ENCODE data around the gene EZR. TPM values are rescaled to one million over a fixed set of nuclear protein-coding genes. Genes with fewer than 3 reads are reported as not detected.

EZR gene
- total RNA-seq, 1 experiment from 2014 or later = 375 TPM

GRCh38 chr6:158773581-158774449 lies 45.4 kb downstream of the EZR start:
- Histone ChIP-seq H3T11ph (ENCODE audit: low read length) (no peak overlapping the region), H3K14ac (ENCODE audit: insufficient read depth, low read length) (no peak overlapping the region), H3K9ac (ENCODE audit: extremely low read depth, insufficient read length, low read length) (no peak overlapping the region), H2BK15ac (ENCODE audit: low read depth, low read length) (no peak overlapping the region), H2BK12ac (ENCODE audit: insufficient read length, low read depth, low read length) (no peak overlapping the region), H3K4me2 (ENCODE audit: insufficient read depth, insufficient read length, low read length) (no peak overlapping the region), H3K4ac (ENCODE audit: low read depth, low read length) (no peak overlapping the region), H3K56ac (ENCODE audit: insufficient read length, low read depth, low read length) (no peak overlapping the region), H2BK120ac (ENCODE audit: low read depth, low read length, poor library complexity, severe bottlenecking) (no peak overlapping the region), H3K27ac (ENCODE audit: insufficient read length, low read depth, low read length) (no peak overlapping the region), H2BK20ac (ENCODE audit: low read depth, low read length, poor library complexity, severe bottlenecking) (no peak overlapping the region), H3K18ac (ENCODE audit: insufficient read length, low read depth, low read length) (no peak overlapping the region), H3K79me2 (ENCODE audit: insufficient read depth, low read length) (no peaks in the 10 kb centered on the region), H3K23me2 (ENCODE audit: insufficient read length, low read depth, low read length, poor library complexity, severe bottlenecking) (no peaks in the 10 kb centered on the region), H3K79me1 (ENCODE audit: insufficient read depth, low read depth, low read length, poor library complexity, severe bottlenecking) (peaks cover 3% of the 10 kb centered on the region), H4K91ac (ENCODE audit: insufficient read length, low read depth, low read length) (no peak overlapping the region), H3K9me3 (ENCODE audit: control insufficient read depth, low read depth, low read length) (no peaks in the 10 kb centered on the region), H2AFZ (ENCODE audit: low read length) (no peak overlapping the region), H4K20me1 (ENCODE audit: control insufficient read depth, insufficient read depth, insufficient read length) (no peaks in the 10 kb centered on the region), H3K27me3 (ENCODE audit: insufficient read depth, low read length) (no peaks in the 10 kb centered on the region), H4K8ac (replicated peaks; ENCODE audit: insufficient read length, low read depth, low read length) (no peak overlapping the region), H4K5ac (ENCODE audit: insufficient read length, low read depth, low read length) (no peak overlapping the region), H3K23ac (ENCODE audit: insufficient read length, low read depth, low read length) (no peak overlapping the region), H2BK5ac (ENCODE audit: insufficient read length, low read length) (no peak overlapping the region), H2AK5ac (ENCODE audit: insufficient read length, low read length) (no peak overlapping the region), H3K4me1 (ENCODE audit: insufficient read depth, low read length) (no peaks in the 10 kb centered on the region)
- TF ChIP-seq, protein P1, sequence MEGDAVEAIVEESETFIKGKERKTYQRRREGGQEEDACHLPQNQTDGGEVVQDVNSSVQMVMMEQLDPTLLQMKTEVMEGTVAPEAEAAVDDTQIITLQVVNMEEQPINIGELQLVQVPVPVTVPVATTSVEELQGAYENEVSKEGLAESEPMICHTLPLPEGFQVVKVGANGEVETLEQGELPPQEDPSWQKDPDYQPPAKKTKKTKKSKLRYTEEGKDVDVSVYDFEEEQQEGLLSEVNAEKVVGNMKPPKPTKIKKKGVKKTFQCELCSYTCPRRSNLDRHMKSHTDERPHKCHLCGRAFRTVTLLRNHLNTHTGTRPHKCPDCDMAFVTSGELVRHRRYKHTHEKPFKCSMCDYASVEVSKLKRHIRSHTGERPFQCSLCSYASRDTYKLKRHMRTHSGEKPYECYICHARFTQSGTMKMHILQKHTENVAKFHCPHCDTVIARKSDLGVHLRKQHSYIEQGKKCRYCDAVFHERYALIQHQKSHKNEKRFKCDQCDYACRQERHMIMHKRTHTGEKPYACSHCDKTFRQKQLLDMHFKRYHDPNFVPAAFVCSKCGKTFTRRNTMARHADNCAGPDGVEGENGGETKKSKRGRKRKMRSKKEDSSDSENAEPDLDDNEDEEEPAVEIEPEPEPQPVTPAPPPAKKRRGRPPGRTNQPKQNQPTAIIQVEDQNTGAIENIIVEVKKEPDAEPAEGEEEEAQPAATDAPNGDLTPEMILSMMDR (conservative IDR thresholded peaks at IDR 0.05) = no peak
- Mint-ChIP-seq H3K9me3 (no peaks in the 10 kb centered on the region), H3K27ac (peak overlapping the region; percentile 42 to 91 (median 90); a peak in 5 of 7 replicates), H3K36me3 (ENCODE audit: insufficient read depth in 1 of 3, low read depth in 3 of 3) (peaks cover 62 to 100% (median 92%) of the 10 kb centered on the region in 3 experiments), H3K27me3 (ENCODE audit: low read depth) (no peaks in the 10 kb centered on the region; the same call in none of the 2 replicates), H3K4me3 (no peak overlapping the region), H3K4me1 (peaks cover 16 to 21% of the 10 kb centered on the region in 2 experiments)
- WGBS (ENCODE audit: extremely low coverage, insufficient read length, low lambda C conversion rate) = no CpG with 5 or more reads among the region's 21 CpGs
- DNase-seq = no peak
